ENCODE measurements around the gene HS3ST2.

DNA sequence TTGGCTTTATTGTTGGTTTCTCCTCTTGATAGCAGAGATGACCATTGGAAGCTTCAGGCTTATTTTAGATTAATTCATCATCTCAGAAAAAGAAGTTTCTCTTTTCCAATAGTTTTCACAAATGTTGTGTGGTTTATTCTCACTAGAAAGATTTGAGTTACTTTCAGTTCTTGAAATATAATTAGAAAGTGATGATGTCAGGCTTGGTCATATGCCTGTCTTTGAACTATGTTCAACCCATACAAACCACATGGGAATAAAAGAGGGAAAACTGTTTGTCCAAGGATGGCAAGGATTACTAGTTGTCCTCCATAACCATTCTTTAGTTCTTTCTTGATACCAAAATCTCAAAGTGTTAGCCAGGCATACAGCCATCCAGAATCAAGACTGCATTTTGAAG is 3.7 kb upstream of the HS3ST2 start:
- TF ChIP-seq, protein P1, sequence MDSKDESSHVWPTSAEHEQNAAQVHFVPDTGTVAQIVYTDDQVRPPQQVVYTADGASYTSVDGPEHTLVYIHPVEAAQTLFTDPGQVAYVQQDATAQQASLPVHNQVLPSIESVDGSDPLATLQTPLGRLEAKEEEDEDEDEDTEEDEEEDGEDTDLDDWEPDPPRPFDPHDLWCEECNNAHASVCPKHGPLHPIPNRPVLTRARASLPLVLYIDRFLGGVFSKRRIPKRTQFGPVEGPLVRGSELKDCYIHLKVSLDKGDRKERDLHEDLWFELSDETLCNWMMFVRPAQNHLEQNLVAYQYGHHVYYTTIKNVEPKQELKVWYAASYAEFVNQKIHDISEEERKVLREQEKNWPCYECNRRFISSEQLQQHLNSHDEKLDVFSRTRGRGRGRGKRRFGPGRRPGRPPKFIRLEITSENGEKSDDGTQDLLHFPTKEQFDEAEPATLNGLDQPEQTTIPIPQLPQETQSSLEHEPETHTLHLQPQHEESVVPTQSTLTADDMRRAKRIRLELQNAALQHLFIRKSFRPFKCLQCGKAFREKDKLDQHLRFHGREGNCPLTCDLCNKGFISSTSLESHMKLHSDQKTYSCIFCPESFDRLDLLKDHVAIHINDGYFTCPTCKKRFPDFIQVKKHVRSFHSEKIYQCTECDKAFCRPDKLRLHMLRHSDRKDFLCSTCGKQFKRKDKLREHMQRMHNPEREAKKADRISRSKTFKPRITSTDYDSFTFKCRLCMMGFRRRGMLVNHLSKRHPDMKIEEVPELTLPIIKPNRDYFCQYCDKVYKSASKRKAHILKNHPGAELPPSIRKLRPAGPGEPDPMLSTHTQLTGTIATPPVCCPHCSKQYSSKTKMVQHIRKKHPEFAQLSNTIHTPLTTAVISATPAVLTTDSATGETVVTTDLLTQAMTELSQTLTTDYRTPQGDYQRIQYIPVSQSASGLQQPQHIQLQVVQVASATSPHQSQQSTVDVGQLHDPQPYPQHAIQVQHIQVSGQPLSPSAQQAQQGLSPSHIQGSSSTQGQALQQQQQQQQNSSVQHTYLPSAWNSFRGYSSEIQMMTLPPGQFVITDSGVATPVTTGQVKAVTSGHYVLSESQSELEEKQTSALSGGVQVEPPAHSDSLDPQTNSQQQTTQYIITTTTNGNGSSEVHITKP (tag by site-specific recombination; IDR thresholded peaks at IDR 0.05): no peak
- TF ChIP-seq KLF10 (tag by site-specific recombination; IDR thresholded peaks at IDR 0.05) (no peak), ZNF132 (tag by site-specific recombination; IDR thresholded peaks at IDR 0.05; ENCODE audit: borderline replicate concordance) (no peak), ZBTB8A (tag by site-specific recombination; IDR thresholded peaks at IDR 0.05) (no peak)
- TF ChIP-seq, protein P2, sequence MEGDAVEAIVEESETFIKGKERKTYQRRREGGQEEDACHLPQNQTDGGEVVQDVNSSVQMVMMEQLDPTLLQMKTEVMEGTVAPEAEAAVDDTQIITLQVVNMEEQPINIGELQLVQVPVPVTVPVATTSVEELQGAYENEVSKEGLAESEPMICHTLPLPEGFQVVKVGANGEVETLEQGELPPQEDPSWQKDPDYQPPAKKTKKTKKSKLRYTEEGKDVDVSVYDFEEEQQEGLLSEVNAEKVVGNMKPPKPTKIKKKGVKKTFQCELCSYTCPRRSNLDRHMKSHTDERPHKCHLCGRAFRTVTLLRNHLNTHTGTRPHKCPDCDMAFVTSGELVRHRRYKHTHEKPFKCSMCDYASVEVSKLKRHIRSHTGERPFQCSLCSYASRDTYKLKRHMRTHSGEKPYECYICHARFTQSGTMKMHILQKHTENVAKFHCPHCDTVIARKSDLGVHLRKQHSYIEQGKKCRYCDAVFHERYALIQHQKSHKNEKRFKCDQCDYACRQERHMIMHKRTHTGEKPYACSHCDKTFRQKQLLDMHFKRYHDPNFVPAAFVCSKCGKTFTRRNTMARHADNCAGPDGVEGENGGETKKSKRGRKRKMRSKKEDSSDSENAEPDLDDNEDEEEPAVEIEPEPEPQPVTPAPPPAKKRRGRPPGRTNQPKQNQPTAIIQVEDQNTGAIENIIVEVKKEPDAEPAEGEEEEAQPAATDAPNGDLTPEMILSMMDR (tag by site-specific recombination; IDR thresholded peaks at IDR 0.05): no peak
